ENCODE measurements around the gene C16orf95. TPM values are rescaled to one million over a fixed set of nuclear protein-coding genes. Genes with fewer than 3 reads are reported as not detected.

The C16orf95 gene
- polyA plus RNA-seq, 1 donor from 2014 or later, result 5.9 TPM

DNA sequence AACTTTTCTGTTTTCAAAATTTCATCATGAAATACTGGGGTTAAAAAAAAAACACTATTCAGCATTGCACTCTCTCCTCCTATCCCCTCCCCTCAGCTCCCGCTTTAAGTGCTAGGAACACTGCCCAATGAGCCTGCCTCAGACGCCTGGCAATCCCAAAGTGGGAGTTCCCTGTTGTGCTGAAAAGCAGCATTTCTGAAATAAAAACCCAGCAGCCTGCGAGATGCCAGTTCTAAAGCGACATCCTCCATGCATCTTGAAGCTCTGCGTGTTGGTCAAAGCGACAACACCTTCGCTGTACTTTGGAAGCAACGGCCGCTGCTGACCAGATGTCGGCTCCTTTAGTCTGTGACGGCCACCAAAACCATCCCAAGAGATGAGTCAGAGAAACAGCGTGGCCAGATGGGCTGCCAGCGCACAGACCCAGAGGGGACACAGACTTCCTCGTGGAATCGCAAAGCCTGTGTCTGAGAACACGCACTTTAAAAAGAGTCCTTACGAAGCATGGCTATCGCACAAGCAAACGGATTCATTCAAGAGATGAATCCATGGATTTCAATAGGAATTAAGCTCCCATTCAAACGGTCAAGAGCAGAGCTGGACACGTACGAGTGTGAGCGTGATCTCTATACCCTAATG, 33.6 kb upstream of the C16orf95 start:
- Histone ChIP-seq H3K9ac (ENCODE audit: low read length) (no peak overlapping the region), H3F3A (ENCODE audit: insufficient read depth, low read length, poor library complexity, severe bottlenecking) (no peaks in the 10 kb centered on the region)

DNA sequence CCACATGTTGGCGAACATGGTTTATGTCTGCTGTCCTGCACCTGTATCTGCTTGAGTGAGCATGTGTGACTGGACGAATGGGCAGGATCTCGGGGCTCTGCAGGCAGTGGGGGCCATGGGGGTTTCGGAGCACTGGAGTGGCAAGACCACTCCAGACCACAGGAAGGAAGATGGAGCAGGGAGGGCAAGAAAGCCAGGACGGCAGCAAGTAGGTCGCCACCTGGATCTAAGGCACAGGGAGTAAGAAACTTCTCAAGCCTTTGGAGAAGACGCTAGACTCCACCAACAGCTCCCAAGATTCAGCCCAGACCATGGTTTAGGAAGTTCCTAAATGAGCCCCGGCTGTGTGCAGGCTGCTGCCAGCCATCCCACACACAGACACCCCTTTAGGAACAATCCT, 32.8 kb upstream of the C16orf95 start:
- no peak for TF ChIP-seq TAF1 (IDR thresholded peaks at IDR 0.05; ENCODE audit: low read depth)
- TF ChIP-seq, protein P1, sequence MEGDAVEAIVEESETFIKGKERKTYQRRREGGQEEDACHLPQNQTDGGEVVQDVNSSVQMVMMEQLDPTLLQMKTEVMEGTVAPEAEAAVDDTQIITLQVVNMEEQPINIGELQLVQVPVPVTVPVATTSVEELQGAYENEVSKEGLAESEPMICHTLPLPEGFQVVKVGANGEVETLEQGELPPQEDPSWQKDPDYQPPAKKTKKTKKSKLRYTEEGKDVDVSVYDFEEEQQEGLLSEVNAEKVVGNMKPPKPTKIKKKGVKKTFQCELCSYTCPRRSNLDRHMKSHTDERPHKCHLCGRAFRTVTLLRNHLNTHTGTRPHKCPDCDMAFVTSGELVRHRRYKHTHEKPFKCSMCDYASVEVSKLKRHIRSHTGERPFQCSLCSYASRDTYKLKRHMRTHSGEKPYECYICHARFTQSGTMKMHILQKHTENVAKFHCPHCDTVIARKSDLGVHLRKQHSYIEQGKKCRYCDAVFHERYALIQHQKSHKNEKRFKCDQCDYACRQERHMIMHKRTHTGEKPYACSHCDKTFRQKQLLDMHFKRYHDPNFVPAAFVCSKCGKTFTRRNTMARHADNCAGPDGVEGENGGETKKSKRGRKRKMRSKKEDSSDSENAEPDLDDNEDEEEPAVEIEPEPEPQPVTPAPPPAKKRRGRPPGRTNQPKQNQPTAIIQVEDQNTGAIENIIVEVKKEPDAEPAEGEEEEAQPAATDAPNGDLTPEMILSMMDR (IDR thresholded peaks at IDR 0.05; ENCODE audit: poor library complexity, severe bottlenecking), result no peak
- no peak for TF ChIP-seq MXI1 (conservative IDR thresholded peaks at IDR 0.05; ENCODE audit: poor library complexity, severe bottlenecking)
- TF ChIP-seq POLR2AphosphoS5 (IDR thresholded peaks at IDR 0.05), result no peak
- no peak for TF ChIP-seq SMC3 (conservative IDR thresholded peaks at IDR 0.05; ENCODE audit: poor library complexity)
- TF ChIP-seq RAD21 (conservative IDR thresholded peaks at IDR 0.05), result no peak
- TF ChIP-seq EP300 (conservative IDR thresholded peaks at IDR 0.05; ENCODE audit: poor library complexity, severe bottlenecking), result no peak
- TF ChIP-seq, protein P2, sequence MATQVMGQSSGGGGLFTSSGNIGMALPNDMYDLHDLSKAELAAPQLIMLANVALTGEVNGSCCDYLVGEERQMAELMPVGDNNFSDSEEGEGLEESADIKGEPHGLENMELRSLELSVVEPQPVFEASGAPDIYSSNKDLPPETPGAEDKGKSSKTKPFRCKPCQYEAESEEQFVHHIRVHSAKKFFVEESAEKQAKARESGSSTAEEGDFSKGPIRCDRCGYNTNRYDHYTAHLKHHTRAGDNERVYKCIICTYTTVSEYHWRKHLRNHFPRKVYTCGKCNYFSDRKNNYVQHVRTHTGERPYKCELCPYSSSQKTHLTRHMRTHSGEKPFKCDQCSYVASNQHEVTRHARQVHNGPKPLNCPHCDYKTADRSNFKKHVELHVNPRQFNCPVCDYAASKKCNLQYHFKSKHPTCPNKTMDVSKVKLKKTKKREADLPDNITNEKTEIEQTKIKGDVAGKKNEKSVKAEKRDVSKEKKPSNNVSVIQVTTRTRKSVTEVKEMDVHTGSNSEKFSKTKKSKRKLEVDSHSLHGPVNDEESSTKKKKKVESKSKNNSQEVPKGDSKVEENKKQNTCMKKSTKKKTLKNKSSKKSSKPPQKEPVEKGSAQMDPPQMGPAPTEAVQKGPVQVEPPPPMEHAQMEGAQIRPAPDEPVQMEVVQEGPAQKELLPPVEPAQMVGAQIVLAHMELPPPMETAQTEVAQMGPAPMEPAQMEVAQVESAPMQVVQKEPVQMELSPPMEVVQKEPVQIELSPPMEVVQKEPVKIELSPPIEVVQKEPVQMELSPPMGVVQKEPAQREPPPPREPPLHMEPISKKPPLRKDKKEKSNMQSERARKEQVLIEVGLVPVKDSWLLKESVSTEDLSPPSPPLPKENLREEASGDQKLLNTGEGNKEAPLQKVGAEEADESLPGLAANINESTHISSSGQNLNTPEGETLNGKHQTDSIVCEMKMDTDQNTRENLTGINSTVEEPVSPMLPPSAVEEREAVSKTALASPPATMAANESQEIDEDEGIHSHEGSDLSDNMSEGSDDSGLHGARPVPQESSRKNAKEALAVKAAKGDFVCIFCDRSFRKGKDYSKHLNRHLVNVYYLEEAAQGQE (IDR thresholded peaks at IDR 0.05; ENCODE audit: borderline replicate concordance), result no peak
- no peak for TF ChIP-seq EZH2 (IDR thresholded peaks at IDR 0.05; ENCODE audit: borderline replicate concordance, insufficient read depth, low read length, poor library complexity, severe bottlenecking)
- no peaks in the 10 kb centered on the region for H3F3A ChIP-seq (ENCODE audit: insufficient read depth, low read length, poor library complexity, severe bottlenecking)
- no peaks in the 10 kb centered on the region for H3K27me3 ChIP-seq (ENCODE audit: insufficient read depth, low read depth, low read length)
- H3K36me3 ChIP-seq (ENCODE audit: insufficient read depth, low read length), result no peaks in the 10 kb centered on the region
- no peak overlapping the region for H3K27ac ChIP-seq (ENCODE audit: low read length)
- H3K4me2 ChIP-seq (ENCODE audit: low read length), result no peak overlapping the region
- H3K9me3 ChIP-seq (ENCODE audit: low read length), result no peaks in the 10 kb centered on the region
- H3K9me2 ChIP-seq (ENCODE audit: insufficient read depth, low read length), result no peaks in the 10 kb centered on the region
- no peaks in the 10 kb centered on the region for H3K79me2 ChIP-seq (replicated peaks; ENCODE audit: insufficient read depth, low read length)
- no peak overlapping the region for H3K9ac ChIP-seq (ENCODE audit: low read length)
- no peaks in the 10 kb centered on the region for H4K20me1 ChIP-seq (ENCODE audit: insufficient read depth)
- H3K4me3 ChIP-seq (ENCODE audit: low read length), result no peak overlapping the region
- H2AFZ ChIP-seq (ENCODE audit: low read depth, low read length), result no peak overlapping the region

More for the DNA sequence above, 33.6 kb upstream of the C16orf95 start:
- Histone ChIP-seq H4K20me1 (ENCODE audit: insufficient read depth) (no peaks in the 10 kb centered on the region), H3K27ac (ENCODE audit: low read length) (no peak overlapping the region), H2AFZ (ENCODE audit: low read depth, low read length) (no peak overlapping the region), H3K79me2 (replicated peaks; ENCODE audit: insufficient read depth, low read length) (no peaks in the 10 kb centered on the region), H3K9me3 (ENCODE audit: low read length) (no peaks in the 10 kb centered on the region), H3K4me3 (ENCODE audit: low read length) (no peak overlapping the region), H3K36me3 (ENCODE audit: insufficient read depth, low read length) (no peaks in the 10 kb centered on the region), H3K9me2 (ENCODE audit: insufficient read depth, low read length) (no peaks in the 10 kb centered on the region), H3K27me3 (ENCODE audit: insufficient read depth, low read depth, low read length) (no peaks in the 10 kb centered on the region), H3K4me2 (ENCODE audit: low read length) (no peak overlapping the region)
- TF ChIP-seq SMC3 (conservative IDR thresholded peaks at IDR 0.05; ENCODE audit: poor library complexity) (no peak), EZH2 (IDR thresholded peaks at IDR 0.05; ENCODE audit: borderline replicate concordance, insufficient read depth, low read length, poor library complexity, severe bottlenecking) (no peak), POLR2AphosphoS5 (IDR thresholded peaks at IDR 0.05) (no peak), MXI1 (conservative IDR thresholded peaks at IDR 0.05; ENCODE audit: poor library complexity, severe bottlenecking) (no peak), RAD21 (conservative IDR thresholded peaks at IDR 0.05) (no peak), TAF1 (IDR thresholded peaks at IDR 0.05; ENCODE audit: low read depth) (no peak), EP300 (conservative IDR thresholded peaks at IDR 0.05; ENCODE audit: poor library complexity, severe bottlenecking) (no peak)
- TF ChIP-seq, protein P2 (IDR thresholded peaks at IDR 0.05; ENCODE audit: borderline replicate concordance), result no peak
- TF ChIP-seq, protein P1 (IDR thresholded peaks at IDR 0.05; ENCODE audit: poor library complexity, severe bottlenecking), result no peak

All from neural cell (in vitro differentiated cells).